Coronary artery (tissue), 2 donors: ENCODE measurements around the gene GRK2.

Source experiments
- DNase-seq: peaks from one replicate; pipeline ENCODE4 v3.0.0-alpha.2; 2017; ENCODE audit warnings: low spot score
- H3K27ac ChIP-seq, 2 donors: fragments of 200-600 bp; sonication (generic); one replicate each; pipeline ENCODE4 v1.5.1; 2016 to 2019
- H3K4me3 ChIP-seq: fragments of 200-600 bp; sonication (generic); 2 replicates; pipeline ENCODE4 v1.5.1; 2016; ENCODE audit warnings: mild to moderate bottlenecking, moderate library complexity
- TF ChIP-seq, protein P1 (sequence below): fragments of 200-600 bp; sonication (generic); IDR thresholded peaks from one replicate; pipeline ENCODE4 v1.5.1; 2019; ENCODE audit warnings: antibody characterized with exemption

Gene GRK2

DNA sequence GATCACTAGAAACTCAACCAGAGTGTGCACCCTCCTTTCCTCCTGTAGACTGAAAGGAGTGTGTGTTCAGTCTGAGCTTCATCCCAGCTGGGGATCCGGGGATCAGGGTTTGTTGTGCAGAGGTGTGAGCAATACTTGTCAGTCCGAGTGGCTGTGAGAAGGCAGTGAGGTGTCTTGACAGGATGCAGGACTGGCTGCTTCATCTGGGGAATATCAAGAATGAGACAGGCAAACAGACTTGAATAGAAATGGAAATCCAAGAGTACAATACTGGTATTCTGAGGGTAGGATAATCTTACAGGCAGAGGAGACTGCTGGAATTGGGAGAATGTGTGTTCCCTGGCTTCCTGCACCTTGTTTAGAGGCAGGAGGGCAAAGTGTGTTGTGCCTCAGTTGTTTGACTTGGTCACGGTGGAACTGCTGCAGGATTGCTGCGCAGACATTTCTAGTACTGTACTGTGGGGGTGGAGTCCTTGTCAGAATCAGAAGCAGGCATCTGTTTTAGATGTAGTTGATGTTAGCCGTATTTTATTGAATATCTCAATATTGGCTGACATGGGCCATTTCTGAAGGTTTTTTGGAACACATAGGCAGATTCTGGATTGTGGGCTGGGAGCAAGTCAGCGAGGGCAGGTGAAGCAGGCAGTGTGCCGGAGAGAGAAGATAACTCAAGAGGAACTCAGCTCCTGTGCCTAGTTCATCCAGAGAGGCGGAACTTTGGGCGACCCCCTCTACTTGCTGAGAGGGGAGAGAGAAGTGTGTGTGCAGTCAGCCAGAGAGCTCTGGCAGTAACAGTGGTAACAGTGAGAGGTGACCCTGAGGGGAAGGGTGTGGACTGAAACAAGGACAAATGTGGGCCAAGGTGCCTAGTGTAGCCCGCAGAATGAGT lies 27.1 kb upstream of the GRK2 start:
- H3K27ac ChIP-seq, result peak overlapping the region in 1 of 2 donors; percentile 72
- DNase-seq, result no peak
- TF ChIP-seq, protein P1, sequence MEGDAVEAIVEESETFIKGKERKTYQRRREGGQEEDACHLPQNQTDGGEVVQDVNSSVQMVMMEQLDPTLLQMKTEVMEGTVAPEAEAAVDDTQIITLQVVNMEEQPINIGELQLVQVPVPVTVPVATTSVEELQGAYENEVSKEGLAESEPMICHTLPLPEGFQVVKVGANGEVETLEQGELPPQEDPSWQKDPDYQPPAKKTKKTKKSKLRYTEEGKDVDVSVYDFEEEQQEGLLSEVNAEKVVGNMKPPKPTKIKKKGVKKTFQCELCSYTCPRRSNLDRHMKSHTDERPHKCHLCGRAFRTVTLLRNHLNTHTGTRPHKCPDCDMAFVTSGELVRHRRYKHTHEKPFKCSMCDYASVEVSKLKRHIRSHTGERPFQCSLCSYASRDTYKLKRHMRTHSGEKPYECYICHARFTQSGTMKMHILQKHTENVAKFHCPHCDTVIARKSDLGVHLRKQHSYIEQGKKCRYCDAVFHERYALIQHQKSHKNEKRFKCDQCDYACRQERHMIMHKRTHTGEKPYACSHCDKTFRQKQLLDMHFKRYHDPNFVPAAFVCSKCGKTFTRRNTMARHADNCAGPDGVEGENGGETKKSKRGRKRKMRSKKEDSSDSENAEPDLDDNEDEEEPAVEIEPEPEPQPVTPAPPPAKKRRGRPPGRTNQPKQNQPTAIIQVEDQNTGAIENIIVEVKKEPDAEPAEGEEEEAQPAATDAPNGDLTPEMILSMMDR, result no peak
- peak overlapping the region; percentile 55 for H3K4me3 ChIP-seq

DNA sequence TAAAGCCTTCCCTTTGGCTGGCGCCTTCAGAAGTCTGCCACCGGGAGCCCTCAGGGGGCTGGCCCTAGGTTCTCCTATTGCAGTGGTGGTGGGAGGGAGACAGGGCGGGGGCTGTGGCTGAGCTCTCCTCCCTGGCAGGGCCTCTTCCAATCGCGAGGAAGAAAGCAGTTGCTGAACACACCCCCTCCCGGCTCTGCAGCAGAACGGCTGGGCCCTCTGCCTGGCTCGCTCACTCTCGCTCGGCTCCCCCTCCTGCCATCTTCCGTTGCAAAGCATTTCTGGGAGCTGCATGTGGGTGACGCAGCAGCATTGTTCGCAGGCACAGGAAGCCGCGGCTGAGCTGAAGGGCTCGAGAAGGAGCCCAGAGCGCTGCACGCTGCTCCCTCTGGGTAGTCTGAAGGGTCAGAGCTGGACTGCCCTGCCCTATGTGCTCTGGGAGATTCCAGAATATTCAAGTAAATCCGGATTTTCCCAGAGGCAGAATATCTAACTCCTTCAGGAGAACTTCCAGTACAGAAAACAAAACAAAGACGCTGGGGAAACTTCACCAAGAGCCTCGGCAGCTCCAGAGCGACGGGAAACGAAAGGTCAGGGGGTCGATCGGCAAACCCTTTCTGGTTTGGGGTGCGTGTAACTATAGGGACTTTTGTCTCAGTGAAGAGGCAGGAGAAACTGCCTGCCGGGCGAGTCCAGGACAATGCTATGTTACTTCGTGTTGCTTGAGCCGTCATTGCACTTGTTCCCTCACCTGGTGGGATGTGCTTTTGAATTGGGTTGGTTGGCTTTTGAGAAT lies 26.3 kb upstream of the GRK2 start:
- H3K4me3 ChIP-seq, result peak overlapping the region; percentile 77
- H3K27ac ChIP-seq, result peak overlapping the region; percentile 88 to 91
- DNase-seq, result peak; percentile 98
- TF ChIP-seq, protein P1, result no peak

DNA sequence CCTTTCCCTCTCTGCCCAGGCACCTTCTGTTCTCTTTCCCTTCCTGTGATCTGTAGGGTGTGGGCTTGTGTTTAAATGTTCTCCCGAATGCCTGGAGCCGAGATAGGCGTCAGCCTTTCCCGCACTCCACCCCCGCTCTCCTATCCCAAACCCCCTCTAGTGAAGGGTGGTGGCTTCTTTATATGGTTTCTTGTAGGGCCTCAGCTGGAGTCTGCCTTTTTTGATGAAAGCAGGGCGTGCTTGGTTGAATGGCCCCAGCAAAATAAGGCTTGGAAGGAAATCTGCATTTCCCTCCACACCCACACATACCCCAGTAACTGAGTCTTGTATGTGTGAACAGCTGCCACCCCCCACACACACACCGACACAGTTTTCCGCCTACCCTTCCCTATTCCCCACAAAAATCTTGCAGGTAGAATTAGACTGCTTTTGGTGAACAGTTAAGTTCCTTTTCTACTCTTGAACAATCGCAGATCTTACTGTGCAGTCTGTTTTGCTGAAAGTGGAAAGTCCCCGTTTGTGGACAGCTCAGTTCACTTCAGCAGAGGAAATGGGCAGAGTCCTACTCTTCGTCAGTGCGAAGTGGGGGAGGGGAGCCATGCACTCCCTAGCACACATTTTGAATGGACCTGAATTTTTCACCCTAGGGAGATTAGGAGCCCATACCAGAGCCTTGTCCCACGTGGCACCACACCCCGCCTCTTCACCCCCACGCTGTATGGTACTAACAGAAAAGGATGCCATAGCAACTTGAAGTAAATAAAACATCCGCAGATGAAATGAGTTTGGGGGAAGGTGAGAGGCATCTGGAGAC lies 25.5 kb upstream of the GRK2 start:
- DNase-seq, result peak; percentile 85
- peak overlapping the region; percentile 77 for H3K4me3 ChIP-seq
- TF ChIP-seq, protein P1, result no peak
- peak overlapping the region; percentile 88 to 91 for H3K27ac ChIP-seq

DNA sequence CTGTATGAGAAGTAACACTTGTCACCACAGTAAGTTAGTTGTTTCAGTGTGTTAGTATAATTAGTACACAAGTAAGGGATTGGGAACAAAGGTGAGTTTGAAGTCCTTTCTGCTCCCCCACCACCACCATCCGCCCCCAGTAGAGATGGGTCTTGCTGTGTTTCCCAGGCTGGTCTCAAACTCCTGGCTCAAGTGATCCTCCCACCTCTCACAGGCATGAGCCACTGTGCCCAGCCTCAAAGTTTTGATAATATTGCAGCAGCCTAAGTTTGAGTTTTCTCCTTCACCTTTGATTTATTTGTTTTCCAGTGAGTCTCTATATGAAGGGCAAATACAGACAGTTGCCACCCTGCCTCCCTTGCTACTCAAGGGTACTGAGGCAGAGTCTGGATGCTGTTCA lies 23.7 kb upstream of the GRK2 start:
- Histone ChIP-seq H3K4me3 (peak overlapping the region; percentile 1), H3K27ac (no peak overlapping the region)
- DNase-seq, result no peak
- TF ChIP-seq, protein P1, result no peak

DNA sequence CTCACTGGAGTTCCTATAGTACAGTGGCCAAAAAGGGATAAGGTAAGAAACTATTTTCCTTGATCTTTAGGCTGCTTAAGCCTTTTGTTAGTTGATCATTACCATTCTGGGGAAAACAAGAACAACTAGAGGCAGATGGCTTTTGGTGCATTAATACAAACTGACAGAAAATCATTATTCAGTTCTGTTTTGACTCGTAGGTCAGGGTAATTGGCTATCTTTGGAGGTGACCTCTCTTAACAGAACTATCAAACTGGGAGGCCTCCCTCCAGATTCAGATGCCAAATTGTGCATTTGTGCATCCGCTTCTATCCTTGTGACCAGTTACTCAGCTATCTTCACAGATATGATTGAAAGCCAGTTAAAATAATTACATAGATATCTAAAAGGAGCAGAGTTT lies 23.2 kb upstream of the GRK2 start:
- no peak for DNase-seq
- Histone ChIP-seq H3K4me3 (no peak overlapping the region), H3K27ac (no peak overlapping the region)
- TF ChIP-seq, protein P1, result no peak

DNA sequence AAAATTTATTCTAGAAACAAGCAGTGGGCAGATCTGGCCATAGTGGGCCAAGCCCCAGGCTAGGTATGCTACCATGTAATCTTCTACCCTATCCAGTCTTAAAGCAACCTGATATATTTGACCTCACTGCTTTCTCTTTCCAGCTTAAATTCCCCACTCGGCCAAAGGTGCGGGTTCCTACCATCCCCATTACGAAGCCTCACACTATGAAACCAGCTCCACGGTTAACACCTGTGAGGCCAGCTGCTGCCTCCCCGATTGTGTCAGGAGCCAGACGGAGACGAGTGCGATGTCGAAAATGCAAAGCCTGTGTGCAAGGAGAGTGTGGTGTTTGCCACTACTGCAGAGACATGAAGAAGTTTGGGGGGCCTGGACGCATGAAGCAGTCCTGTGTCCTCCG lies 21.2 kb upstream of the GRK2 start:
- DNase-seq, result no peak
- Histone ChIP-seq H3K27ac (no peak overlapping the region), H3K4me3 (no peak overlapping the region)
- TF ChIP-seq, protein P1, result no peak
